GM12878 (cell line): ENCODE results near the gene TRMO. TPM values are rescaled to one million over a fixed set of nuclear protein-coding genes. Genes with fewer than 3 reads are reported as not detected.
"Not testable (repeated sequence)": the region's sequence is repeated elsewhere in the genome, so short reads cannot be mapped to it uniquely, and the experiment has no call there.

Experiments used
- ATAC-seq: fragments of 200-7000 bp; cut with Tn5 transposase; 3 replicates; pipeline ENCODE4 v1.9.1; 2020; ENCODE audit warnings: mild to moderate bottlenecking, moderate library complexity
- BruUV-seq: library from RNA; stranded (reverse); fragments of 400-500 nt; replicated peaks from 2 replicates; lab custom pipeline; 2021; lab: Mats Ljungman, UMichigan
- CTCF ChIA-PET: fragments of 300-600 bp; sonication (Branson Sonifier 250); formaldehyde crosslinking; extraction: SDS; loops from one replicate; lab custom pipeline; 2021; ENCODE audit warnings: inconsistent platforms; lab: Yijun Ruan, JAX
- POLR2A ChIA-PET: fragments of 350-600 bp; formaldehyde crosslinking; extraction: SDS; loops from one replicate; lab custom pipeline; 2021; ENCODE audit warnings: inconsistent platforms; lab: Charles Lee
- RAD21 ChIA-PET: fragments of 300-600 bp; sonication (Branson Sonifier 250); formaldehyde crosslinking; loops from one replicate; lab custom pipeline; 2023; ENCODE audit warnings: antibody characterized with exemption; ENCODE audit not compliant: unreplicated experiment; lab: Charles Lee
- SMC1A ChIA-PET: fragments of 300-600 bp; sonication (Branson Sonifier 250); formaldehyde crosslinking; loops from one replicate; lab custom pipeline; 2023; ENCODE audit not compliant: unreplicated experiment, uncharacterized antibody; lab: Charles Lee
- DNase-seq: peaks from one replicate; pipeline ENCODE4 v3.0.0-alpha.2; 2011; ENCODE audit warnings: low read depth, low spot score
- FAIRE-seq: peaks from 3 replicates; lab custom pipeline; 2011; peaks lifted over from hg19 to GRCh38; lab: Jason Lieb, UNC
- H2AFZ ChIP-seq: 2 replicates; pipeline ENCODE4 v1.6.0; 2011; ENCODE audit warnings: low read depth, low read length, control low read depth; ENCODE audit not compliant: control insufficient read depth
- H3K27ac ChIP-seq: 2 replicates; pipeline ENCODE4 v1.5.1; 2011; ENCODE audit warnings: control low read depth; ENCODE audit not compliant: control insufficient read depth, insufficient read depth
- H3K27me3 ChIP-seq, 2 experiments: replicated peaks in 1 of 2; 2 replicates each; pipeline versions ENCODE4 v1.6.0 to v1.6.1; 2011; ENCODE audit warnings: low read length in 1 of 2; ENCODE audit not compliant: control insufficient read depth in 2 of 2, insufficient read depth in 2 of 2
- H3K36me3 ChIP-seq, 2 experiments: 2 replicates each; pipeline ENCODE4 v1.5.1; 2011; ENCODE audit warnings: low read length in 1 of 2; ENCODE audit not compliant: control insufficient read depth in 2 of 2, insufficient read depth in 2 of 2
- H3K4me1 ChIP-seq: 2 replicates; pipeline ENCODE4 v1.6.1; 2011; ENCODE audit warnings: mild to moderate bottlenecking, low read length, moderate library complexity, mixed read lengths; ENCODE audit not compliant: control insufficient read depth, insufficient read depth
- H3K4me2 ChIP-seq: 2 replicates; pipeline ENCODE4 v1.6.0; 2011; ENCODE audit warnings: control low read depth; ENCODE audit not compliant: control insufficient read depth, insufficient read depth
- H3K4me3 ChIP-seq: fragments of 200-600 bp; sonication (generic); 2 replicates; pipeline ENCODE4 v1.5.1; 2016
- H3K79me2 ChIP-seq: 2 replicates; pipeline ENCODE4 v1.6.0; 2011; ENCODE audit warnings: low read length; ENCODE audit not compliant: control insufficient read depth, insufficient read depth
- H3K9ac ChIP-seq: 2 replicates; pipeline ENCODE4 v1.8.0; 2011; ENCODE audit warnings: low read length, control low read depth, mixed read lengths; ENCODE audit not compliant: control insufficient read depth, insufficient read depth
- H3K9me3 ChIP-seq: replicated peaks from 3 replicates; pipeline ENCODE4 v1.5.1; 2011; ENCODE audit warnings: mild to moderate bottlenecking, low read length; ENCODE audit not compliant: control insufficient read depth, insufficient read depth
- H4K20me1 ChIP-seq: 2 replicates; pipeline ENCODE4 v1.6.0; 2011; ENCODE audit not compliant: control insufficient read depth, insufficient read depth
- BCL11A ChIP-seq: IDR thresholded peaks from 2 replicates; pipeline ENCODE4 v1.6.1; 2011; ENCODE audit warnings: low read depth, low read length
- CBFB ChIP-seq: IDR thresholded peaks from 2 replicates; pipeline ENCODE4 v1.6.1; 2016; ENCODE audit warnings: antibody characterized with exemption, low read depth
- GATAD2B ChIP-seq: fragments of 450-650 bp; conservative IDR thresholded peaks from 2 replicates; pipeline ENCODE4 v1.6.1; 2017; ENCODE audit warnings: low read depth, mild to moderate bottlenecking, moderate library complexity
- HCFC1 ChIP-seq: fragments of 150-350 bp; IDR thresholded peaks from 2 replicates; pipeline ENCODE4 v1.6.1; 2014; ENCODE audit warnings: low read length
- HDAC2 ChIP-seq: fragments of 200-600 bp; sonication (generic); IDR thresholded peaks from 2 replicates; pipeline ENCODE4 v1.6.1; 2017
- IKZF2 ChIP-seq, 2 experiments: fragments of 450-650 bp; IDR thresholded peaks; 2 replicates each; pipeline ENCODE4 v1.6.1; 2017; ENCODE audit warnings: mild to moderate bottlenecking in 2 of 2, moderate library complexity in 2 of 2
- NRF1 ChIP-seq: conservative IDR thresholded peaks from 2 replicates; pipeline ENCODE4 v1.6.1; 2011; ENCODE audit warnings: mild to moderate bottlenecking, low read depth, low read length, improper control_type of control experiment
- PKNOX1 ChIP-seq: fragments of 450-650 bp; IDR thresholded peaks from 2 replicates; pipeline ENCODE4 v1.6.1; 2016; ENCODE audit warnings: mild to moderate bottlenecking
- PML ChIP-seq: IDR thresholded peaks from 2 replicates; pipeline ENCODE4 v1.6.1; 2012; ENCODE audit warnings: low read length, inconsistent platforms
- POLR2AphosphoS2 ChIP-seq: IDR thresholded peaks from 2 replicates; pipeline ENCODE4 v1.6.1; 2011; ENCODE audit warnings: low read depth, mild to moderate bottlenecking, low read length, improper control_type of control experiment, moderate library complexity
- SP1 ChIP-seq: IDR thresholded peaks from one replicate; pipeline ENCODE4 v1.6.1; 2011; ENCODE audit warnings: low read depth, low read length
- SPI1 ChIP-seq: IDR thresholded peaks from 2 replicates; pipeline ENCODE4 v1.6.1; 2011; ENCODE audit warnings: low read depth, mild to moderate bottlenecking, low read length, moderate library complexity, borderline replicate concordance; ENCODE audit not compliant: insufficient read depth
- STAT3 ChIP-seq: IDR thresholded peaks from 2 replicates; pipeline ENCODE4 v1.6.1; 2011; ENCODE audit warnings: low read depth, low read length, improper control_type of control experiment
- ZZZ3 ChIP-seq: IDR thresholded peaks from 2 replicates; pipeline ENCODE4 v1.6.1; 2011; ENCODE audit warnings: low read depth; ENCODE audit not compliant: control insufficient read depth, insufficient read length
- WGBS: methylation state at CpG from one replicate; pipeline ENCODE4 v1.1.6; 2016; ENCODE audit warnings: low lambda C conversion rate; ENCODE audit not compliant: insufficient replicate concordance, insufficient coverage; ENCODE audit errors: missing lambda C conversion rate; 5-methylcytosine and 5-hydroxymethylcytosine counted together
- in situ Hi-C: fragments of 300-500 bp; cut with MboI; formaldehyde crosslinking; loops from 9 replicates; pipeline ENCODE4 v1.14.3; 2018; ENCODE audit warnings: mixed read lengths
- intact Hi-C: fragments of 100-400 bp; cut with micrococcal nuclease; formaldehyde crosslinking; loops from one replicate; pipeline ENCODE4 v1.14.2; 2022; ENCODE audit not compliant: unreplicated experiment
- polyA plus RNA-seq, 11 experiments: library from polyadenylated mRNA; depleted of rRNA in 4 of 11; unstranded in 6 of 11; stranded (reverse) in 5 of 11; fragments of >200 nt; fragmentation: Nextera tagmentation in 4 of 11; fragmentation: Illumina TruSeq in 1 of 11; extraction: Ambion mirVana in 4 of 11; extraction: Trizol in 1 of 11; gene quantifications; 1 replicate in 1 of 11; 2 replicates in 10 of 11; pipeline versions ENCODE4 v1.2.1 to v1.2.3, GENCODE V29; 2011 to 2016; ENCODE audit warnings: inconsistent platforms in 2 of 11, missing spikeins in 2 of 11, low read depth in 1 of 11
- total RNA-seq, 4 experiments: library from RNA; depleted of rRNA in 3 of 4; stranded (reverse); fragments of >200 nt in 3 of 4; fragmentation: Illumina TruSeq in 1 of 4; extraction: Trizol in 1 of 4; gene quantifications; 2 replicates each; pipeline versions ENCODE4 v1.2.1 to v1.2.3, GENCODE V29; 2013 to 2021
- TF ChIP-seq, protein P1 (sequence below), 3 experiments: IDR thresholded peaks in 2 of 3; conservative IDR thresholded peaks in 1 of 3; 2 replicates each; pipeline ENCODE4 v1.5.1; 2011; ENCODE audit warnings: low read depth in 3 of 3, low read length in 3 of 3, mild to moderate bottlenecking in 3 of 3, control low read depth in 2 of 3, moderate library complexity in 2 of 3, inconsistent platforms in 1 of 3, mixed read lengths in 1 of 3; ENCODE audit not compliant: control insufficient read depth in 2 of 3, insufficient read depth in 1 of 3; ENCODE audit errors: extremely low read depth in 1 of 3

TRMO gene
- total and polyA plus RNA-seq, 10 of the 15 experiments (the other 5 are each of a cell fraction or from before 2014, with no cell fraction given) = 5.8 to 23.6 (median 15.3) TPM

GRCh38 chr9:97961361-97961760 lies 39.1 kb upstream of the TRMO start:
- in situ Hi-C loops (no loop called here), intact Hi-C loops (no loop called here)
- Histone ChIP-seq H3K36me3 (no peaks in the 10 kb centered on the region), H3K9ac (no peak overlapping the region), H3K4me3 (no peak overlapping the region), H3K27ac (no peak overlapping the region), H3K79me2 (no peaks in the 10 kb centered on the region), H3K27me3 (no peaks in the 10 kb centered on the region; a peak in 2 of 4 replicates), H3K4me1 (no peaks in the 10 kb centered on the region), H3K4me2 (no peak overlapping the region), H3K9me3 (no peaks in the 10 kb centered on the region), H2AFZ (no peak overlapping the region), H4K20me1 (no peaks in the 10 kb centered on the region)
- ChIA-PET CTCF (interaction anchor here (1.0 to 2.3 kb wide), 2 partner anchors 11 to 71 kb away, joined by 3 to 7 read pairs; no protein-coding TSS in a partner anchor), SMC1A (interaction anchor here (1.0 to 1.3 kb wide), 2 partner anchors 36 to 138 kb away, joined by 3 to 4 read pairs; no protein-coding TSS in a partner anchor), POLR2A (no interaction called here), RAD21 (no interaction called here)
- ATAC-seq = no peak
- BruUV-seq = no TSS peak
- no peak for DNase-seq
- 62% methylated on average over 2 of the region's 2 CpGs for WGBS
- TF ChIP-seq PML = no peak
- no peak for TF ChIP-seq CBFB
- no peak for TF ChIP-seq PKNOX1
- no peak for TF ChIP-seq SPI1
- TF ChIP-seq STAT3 = no peak
- TF ChIP-seq NRF1 = no peak
- no peak for TF ChIP-seq GATAD2B
- no peak for TF ChIP-seq IKZF2 (IDR thresholded peaks at IDR 0.05)
- TF ChIP-seq BCL11A = no peak
- TF ChIP-seq ZZZ3 = no peak
- TF ChIP-seq SP1 = no peak
- TF ChIP-seq, protein P1, sequence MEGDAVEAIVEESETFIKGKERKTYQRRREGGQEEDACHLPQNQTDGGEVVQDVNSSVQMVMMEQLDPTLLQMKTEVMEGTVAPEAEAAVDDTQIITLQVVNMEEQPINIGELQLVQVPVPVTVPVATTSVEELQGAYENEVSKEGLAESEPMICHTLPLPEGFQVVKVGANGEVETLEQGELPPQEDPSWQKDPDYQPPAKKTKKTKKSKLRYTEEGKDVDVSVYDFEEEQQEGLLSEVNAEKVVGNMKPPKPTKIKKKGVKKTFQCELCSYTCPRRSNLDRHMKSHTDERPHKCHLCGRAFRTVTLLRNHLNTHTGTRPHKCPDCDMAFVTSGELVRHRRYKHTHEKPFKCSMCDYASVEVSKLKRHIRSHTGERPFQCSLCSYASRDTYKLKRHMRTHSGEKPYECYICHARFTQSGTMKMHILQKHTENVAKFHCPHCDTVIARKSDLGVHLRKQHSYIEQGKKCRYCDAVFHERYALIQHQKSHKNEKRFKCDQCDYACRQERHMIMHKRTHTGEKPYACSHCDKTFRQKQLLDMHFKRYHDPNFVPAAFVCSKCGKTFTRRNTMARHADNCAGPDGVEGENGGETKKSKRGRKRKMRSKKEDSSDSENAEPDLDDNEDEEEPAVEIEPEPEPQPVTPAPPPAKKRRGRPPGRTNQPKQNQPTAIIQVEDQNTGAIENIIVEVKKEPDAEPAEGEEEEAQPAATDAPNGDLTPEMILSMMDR (IDR thresholded peaks at IDR 0.05 in 2 of 3, conservative IDR thresholded peaks at IDR 0.05 in 1 of 3; ENCODE audit: control insufficient read depth in 2 of 3, extremely low read depth in 1 of 3, insufficient read depth in 1 of 3, low read depth in 3 of 3, low read length in 3 of 3) = no peak
- TF ChIP-seq POLR2AphosphoS2 = no peak
- no peak for TF ChIP-seq HDAC2
- TF ChIP-seq HCFC1 = no peak
- FAIRE-seq = no peak

GRCh38 chr9:97960678-97961328 lies 38.5 kb upstream of the TRMO start:
- H3K4me1 ChIP-seq, H2AFZ ChIP-seq, ATAC-seq, H4K20me1 ChIP-seq, H3K79me2 ChIP-seq, H3K4me3 ChIP-seq, H3K9me3 ChIP-seq, BruUV-seq, intact Hi-C loops, POLR2A ChIA-PET, H3K36me3 ChIP-seq, DNase-seq, H3K27ac ChIP-seq, RAD21 ChIA-PET, H3K27me3 ChIP-seq, H3K4me2 ChIP-seq, in situ Hi-C loops, FAIRE-seq, H3K9ac ChIP-seq: not testable (repeated sequence)
- SMC1A ChIA-PET = interaction anchor here (1.3 to 1.6 kb wide), 2 partner anchors 11 to 35 kb away, joined by 4 to 6 read pairs; no protein-coding TSS in a partner anchor
- CTCF ChIA-PET = interaction anchor here (1.0 to 2.3 kb wide), 2 partner anchors 10 to 70 kb away, joined by 3 to 7 read pairs; no protein-coding TSS in a partner anchor
- 61% methylated on average over 9 of the region's 9 CpGs for WGBS
